ENCODE data around the gene SRPRB. TPM values are rescaled to one million over a fixed set of nuclear protein-coding genes. Genes with fewer than 3 reads are reported as not detected.

The SRPRB gene
- 28.9 TPM for polyA plus RNA-seq (ENCODE audit: insufficient read length)

GRCh38 chr3:133805702-133806475 is at the start of gene SRPRB:
SRPRB (plus strand) TSS chr3:133805815; CDS start chr3:133805849, 34 bp downstream.
- DNase-seq: peak; percentile 94

- DNase-seq: no peak
These were observed 48.6 kb upstream of the SRPRB start for GRCh38 chr3:133756716-133757694.

- DNase-seq: no peak
These were observed 47.7 kb upstream of the SRPRB start for GRCh38 chr3:133757701-133758567.

- DNase-seq: no peak
These were observed 47.1 kb upstream of the SRPRB start for GRCh38 chr3:133758568-133758928.

- no peak for DNase-seq
These were observed 46.5 kb upstream of the SRPRB start for GRCh38 chr3:133758964-133759739.

- no peak for DNase-seq
These were observed 45.8 kb upstream of the SRPRB start for GRCh38 chr3:133759740-133760305.

- no peak for DNase-seq
These were observed 44.7 kb upstream of the SRPRB start for GRCh38 chr3:133760916-133761315.

- no peak for DNase-seq
These were observed 43.8 kb upstream of the SRPRB start for GRCh38 chr3:133761605-133762484.

- DNase-seq: no peak
These were observed 43.1 kb upstream of the SRPRB start for GRCh38 chr3:133762539-133762938.

GRCh38 chr3:133763797-133764683 is 41.6 kb upstream of the SRPRB start:
- DNase-seq: peak; percentile 91

GRCh38 chr3:133765256-133765655 is 40.4 kb upstream of the SRPRB start:
- no peak for DNase-seq

GRCh38 chr3:133767607-133768006 is 38.0 kb upstream of the SRPRB start:
- no peak for DNase-seq

- DNase-seq: no peak
These were observed 36.1 kb upstream of the SRPRB start for GRCh38 chr3:133769536-133769935.

- DNase-seq: no peak
These were observed 31.9 kb upstream of the SRPRB start for GRCh38 chr3:133773732-133774131.

- DNase-seq: no peak
These were observed 30.3 kb upstream of the SRPRB start for GRCh38 chr3:133775309-133775708.

GRCh38 chr3:133775835-133776234 is 29.8 kb upstream of the SRPRB start:
- DNase-seq: no peak

GRCh38 chr3:133776794-133777438 is 28.7 kb upstream of the SRPRB start:
- no peak for DNase-seq

- DNase-seq: no peak
These were observed 27.6 kb upstream of the SRPRB start for GRCh38 chr3:133777807-133778568.

All from hindlimb muscle (tissue), 1 donor.